Stimulated activated CD8-positive, alpha-beta memory T cell treated with anti-CD3 and anti-CD28 coated beads, Interleukin-7, amount 100 ng/mL, for 24 hours (primary cell): ENCODE data around the gene ISOC2.
"Not testable (repeated sequence)": the region's sequence is repeated elsewhere in the genome, so short reads cannot be mapped to it uniquely, and the experiment has no call there.

Experiments
- DNase-seq: peaks from one replicate; pipeline ENCODE4 v3.0.0-alpha.2; 2020; ENCODE audit warnings: low read depth

Gene ISOC2

DNA sequence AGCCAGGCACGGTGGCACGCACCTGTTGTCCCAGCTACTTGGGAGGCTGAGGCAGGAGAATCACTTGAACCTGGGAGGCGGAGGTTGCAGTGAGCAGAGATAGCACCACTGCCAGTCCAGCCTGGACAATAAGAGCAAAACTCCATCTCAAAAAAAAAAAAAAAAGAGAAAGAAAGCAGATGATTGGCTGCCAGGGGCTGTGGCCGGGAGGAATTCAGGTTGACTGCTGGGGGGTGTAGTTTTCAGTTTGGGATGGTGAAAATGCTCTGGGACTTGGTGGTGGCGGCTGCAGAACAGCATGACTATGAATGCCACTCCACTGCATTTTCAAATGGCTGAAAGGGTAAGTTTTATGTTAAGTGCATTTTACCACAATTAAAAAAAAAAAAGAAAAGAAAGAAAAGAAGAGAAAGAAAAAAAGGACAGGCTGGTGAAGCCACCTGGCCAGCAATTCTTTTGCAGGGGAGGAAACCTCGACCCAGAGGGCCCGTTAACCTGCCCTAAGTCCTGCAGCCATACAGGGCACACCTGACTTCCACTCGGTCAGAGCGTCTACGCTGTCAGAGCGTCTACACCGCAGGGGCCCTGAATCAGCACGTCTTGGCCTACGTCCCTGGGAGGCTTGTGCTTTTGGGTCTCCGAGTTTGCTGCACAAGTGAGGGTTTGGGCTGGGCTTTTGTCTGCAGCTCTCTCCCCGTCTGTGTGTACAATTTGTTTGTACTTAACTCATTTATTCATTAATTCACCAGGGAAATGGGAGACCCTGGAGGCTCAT, 3.6 kb downstream of the ISOC2 start:
- no peak for DNase-seq

DNA sequence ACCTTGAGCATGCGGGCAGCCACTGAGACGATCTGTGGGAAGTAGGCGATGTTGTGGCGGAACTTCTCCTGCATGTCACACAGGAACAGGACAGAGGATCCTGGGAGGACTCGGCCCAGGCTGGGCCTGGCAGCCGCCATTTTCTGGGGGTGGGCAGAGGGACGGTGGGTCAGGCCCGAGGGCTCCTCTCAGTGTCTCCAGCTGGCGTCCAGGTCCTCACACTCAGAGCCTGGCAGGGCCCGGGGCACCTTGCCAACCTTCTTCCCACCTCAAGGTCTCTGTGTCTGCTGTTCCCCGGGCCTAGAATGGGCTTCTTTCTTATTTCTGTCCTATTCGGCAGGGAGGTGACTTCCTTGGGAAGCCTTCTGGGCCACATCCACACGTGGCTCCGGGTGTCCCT, 5.1 kb downstream of the ISOC2 start:
- no peak for DNase-seq

DNA sequence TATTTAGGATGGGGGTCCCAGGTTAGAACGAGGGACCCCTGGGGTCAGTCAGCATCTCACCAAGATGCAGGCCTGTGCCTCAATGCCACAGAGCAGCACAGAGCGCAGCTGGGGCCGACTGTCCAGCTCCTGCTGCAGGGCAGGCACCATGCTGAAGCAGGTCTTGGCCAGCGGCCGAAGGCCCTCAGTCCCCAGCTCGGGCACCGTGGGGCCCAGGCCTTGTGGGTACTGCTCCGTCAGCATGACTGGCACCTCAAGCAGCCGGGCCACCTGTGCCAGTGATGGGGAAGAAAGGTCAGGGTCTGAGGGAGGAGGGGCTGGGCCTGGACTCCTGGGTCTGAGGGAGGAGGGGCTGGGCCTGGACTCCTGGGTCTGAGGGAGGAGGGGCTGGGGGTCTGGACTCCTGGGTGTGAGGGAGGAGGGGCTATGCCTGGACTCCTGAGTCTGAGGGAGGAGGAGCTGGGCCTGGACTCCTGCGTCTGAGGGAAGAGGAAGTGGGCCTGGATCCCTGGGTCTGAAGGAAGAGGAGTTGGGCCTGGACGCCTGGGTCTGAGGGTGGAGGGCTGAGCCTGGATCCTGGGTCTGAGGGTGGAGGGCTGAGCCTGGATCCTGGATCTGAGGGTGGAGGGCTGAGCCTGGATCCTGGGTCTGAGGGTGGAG, 5.7 kb downstream of the ISOC2 start:
- DNase-seq, result no peak

DNA sequence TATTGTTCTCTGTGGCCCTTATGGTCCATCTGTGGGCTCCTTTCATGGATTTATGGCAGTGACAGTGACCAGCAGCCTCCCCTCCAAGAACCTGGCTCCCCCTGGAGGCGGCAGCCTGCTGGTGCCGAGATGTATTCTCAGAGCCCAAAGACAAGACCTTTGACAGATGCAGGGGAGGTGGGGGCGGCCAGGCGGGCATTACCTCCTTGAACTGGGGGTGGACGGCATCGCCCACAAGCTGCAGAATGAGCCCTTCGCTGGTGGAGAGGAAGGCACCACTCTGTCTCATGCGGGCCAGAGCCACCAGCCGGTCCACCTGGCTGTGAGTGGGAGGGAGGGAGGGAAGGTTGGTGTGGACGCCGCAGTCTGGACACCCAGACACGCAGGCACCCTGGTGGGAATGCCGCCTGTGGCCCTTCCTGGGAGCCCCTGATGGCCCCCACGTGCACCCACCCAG, 6.6 kb downstream of the ISOC2 start:
- DNase-seq, result no peak

DNA sequence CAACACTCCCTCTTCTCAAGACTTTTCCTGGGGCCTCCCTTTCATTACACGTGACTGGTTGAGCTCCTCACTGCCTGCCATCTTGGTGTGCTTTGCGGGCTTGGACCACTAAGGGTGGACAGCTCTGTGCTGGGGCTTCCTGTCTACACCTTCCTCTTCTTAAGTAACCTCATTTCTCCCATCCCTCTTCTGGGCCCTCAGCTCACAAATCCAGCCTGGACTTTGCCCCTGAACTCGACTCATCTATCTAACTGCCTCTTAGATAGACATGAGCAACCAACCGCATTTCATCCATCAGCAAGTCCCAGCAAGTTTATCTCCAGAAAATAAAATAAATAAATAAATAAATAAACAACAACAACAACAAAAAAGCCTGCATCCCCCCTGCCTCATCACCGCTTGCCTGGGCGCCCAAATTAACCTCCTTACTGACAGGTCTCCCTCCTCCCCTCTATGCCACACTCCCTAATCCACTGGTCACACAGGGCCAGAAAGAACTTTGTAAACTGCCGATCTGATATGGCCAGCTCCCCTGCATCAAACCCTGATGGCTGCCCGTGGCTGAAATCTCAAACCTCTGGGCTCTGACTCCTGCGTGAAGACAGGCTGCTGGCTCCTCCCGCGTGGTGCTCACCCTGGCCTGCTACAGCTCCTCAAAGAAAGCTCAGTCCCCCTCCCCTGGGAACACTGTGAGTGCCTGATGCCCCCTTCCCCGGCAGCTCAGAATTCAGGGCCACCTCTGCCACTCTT, 7.8 kb downstream of the ISOC2 start:
- DNase-seq, result no peak

DNA sequence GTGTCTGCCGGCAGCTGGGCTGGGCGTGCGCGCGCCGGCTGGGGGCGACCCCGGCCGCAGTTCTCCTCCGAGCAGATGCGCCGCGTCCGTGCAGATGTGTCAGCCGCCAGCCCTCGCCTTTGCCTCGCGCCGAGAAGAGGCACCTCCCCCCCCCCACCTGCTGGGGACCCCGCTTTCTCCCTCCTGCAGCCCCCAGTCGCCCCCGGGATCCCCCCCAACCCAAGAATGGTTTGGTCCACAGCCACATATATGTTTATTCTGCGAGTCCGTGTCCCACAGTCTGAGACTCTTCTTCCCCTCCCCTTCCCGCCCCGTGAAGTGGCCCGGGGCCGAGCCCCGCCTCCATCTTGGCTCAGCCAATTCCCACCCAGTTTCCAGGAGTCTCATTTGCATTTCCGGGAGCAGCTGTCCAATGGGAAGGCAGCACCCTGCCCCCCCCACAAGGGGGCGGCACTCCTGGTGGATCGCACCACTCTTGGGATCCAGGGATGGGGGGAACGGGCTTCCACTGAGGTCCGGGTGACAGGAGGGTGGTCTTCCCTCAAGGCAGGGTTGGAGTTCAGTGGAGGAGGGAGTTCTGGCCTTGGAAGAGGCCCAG, 8.6 kb downstream of the ISOC2 start:
- no peak for DNase-seq

DNA sequence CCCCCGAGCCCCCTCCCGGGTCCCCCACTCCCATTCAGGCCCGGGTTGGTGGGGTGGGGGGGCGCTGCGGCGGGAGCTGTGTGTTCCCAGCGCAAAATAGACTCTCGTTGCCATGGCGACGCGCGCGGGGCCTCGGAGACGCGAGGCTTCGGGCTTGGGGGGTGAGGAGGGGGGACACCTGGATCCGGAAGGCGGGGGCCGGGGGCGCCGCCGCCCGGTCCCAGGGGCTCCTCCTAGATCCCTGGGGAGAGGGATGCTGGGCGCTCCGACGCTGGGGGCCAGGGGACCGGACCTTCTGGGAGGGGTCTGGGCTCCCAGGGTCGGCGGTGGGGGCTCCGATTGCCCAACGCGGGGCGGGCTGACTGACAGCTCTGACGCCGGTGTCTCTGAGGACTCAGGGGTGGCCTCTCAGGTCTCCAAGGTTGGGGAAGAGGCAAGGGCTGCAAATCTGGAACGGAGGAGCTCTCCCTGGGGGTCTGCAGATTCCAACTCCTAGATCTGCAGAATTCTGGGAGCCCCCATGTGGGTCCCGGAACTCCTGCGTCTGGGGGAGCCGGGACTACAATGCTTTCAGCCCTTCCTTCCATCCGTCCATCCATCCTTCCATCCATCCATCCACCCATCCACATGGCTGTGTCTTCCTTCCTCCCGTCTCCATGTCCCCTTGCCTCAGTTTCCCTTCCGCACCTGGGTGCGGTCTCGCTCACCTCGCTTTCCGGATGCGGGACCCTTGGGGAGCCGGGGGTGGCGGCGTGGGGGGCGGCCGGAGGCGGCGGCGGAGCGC, 9.3 kb downstream of the ISOC2 start:
- DNase-seq, result no peak

DNA sequence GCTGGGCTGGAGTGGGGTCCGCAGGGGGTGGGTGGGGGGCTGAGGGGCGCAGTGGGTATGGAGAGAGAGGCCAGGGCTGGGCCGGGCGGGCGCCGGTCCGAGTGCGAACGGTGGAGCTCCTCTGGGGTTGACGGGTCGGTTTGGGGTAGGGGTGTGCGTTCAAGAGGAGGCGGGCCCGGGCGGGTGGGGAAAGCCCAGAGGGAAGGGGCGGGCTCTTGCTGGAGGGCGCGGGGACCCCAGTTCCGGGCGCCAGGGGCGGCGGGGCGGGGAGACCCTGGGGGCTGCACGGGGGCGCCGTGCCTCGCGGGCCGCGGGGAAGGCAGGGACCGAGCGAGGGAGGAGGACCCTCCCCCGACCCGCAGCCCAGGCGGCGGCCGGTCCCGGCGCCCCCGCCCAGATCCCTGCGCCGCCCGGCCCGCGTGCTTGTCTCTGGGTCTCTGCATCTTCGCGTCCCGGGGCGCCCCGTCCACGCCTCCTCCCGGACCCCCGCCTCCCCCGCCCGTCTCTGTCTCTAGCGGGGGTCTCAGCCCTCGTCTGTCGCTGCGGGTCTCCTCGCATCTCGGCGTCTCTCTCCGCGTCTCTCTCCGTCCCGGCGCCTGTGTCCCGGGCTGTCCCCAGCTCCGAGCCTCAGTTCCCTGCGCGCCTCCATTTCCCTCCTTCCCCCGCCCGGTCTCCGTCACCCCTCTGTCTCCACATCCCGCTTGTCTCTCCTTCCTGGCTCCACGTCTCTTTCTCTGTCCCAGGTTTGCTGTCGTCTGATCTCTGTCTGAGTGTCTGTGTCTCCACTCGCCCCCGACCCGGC, 10.1 kb downstream of the ISOC2 start:
- no peak for DNase-seq

DNA sequence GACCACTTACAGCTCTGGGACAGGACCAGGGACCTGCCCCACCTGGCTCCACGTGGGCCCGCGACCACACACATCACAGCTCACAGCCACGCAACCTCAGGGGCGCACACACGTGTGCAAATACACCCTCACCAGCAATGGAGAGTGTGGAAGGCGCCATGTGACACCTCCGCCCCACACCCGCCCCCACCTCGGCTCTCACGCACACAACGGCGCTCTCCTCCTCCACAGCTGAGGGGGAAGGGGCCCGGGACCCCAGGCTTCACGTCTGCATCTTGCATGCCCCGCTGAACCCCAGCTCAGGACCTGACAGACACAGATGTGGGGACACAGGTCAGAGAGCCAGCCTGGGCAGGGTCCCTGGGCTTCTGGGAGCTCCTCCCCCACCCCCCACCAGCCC, 12.0 kb downstream of the ISOC2 start:
- DNase-seq, result no peak

DNA sequence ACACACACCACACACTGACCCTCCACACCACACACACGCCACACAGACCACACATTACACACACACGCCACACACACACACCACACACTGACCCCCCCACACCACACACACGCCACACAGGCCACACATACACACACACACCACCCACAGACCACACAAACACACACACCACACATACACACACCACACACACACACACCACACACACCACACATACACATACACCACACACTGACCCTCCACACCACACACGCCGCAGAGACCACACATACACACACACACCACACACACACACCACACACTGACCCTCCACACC, 13.3 kb downstream of the ISOC2 start:
- DNase-seq, result not testable (repeated sequence)

DNA sequence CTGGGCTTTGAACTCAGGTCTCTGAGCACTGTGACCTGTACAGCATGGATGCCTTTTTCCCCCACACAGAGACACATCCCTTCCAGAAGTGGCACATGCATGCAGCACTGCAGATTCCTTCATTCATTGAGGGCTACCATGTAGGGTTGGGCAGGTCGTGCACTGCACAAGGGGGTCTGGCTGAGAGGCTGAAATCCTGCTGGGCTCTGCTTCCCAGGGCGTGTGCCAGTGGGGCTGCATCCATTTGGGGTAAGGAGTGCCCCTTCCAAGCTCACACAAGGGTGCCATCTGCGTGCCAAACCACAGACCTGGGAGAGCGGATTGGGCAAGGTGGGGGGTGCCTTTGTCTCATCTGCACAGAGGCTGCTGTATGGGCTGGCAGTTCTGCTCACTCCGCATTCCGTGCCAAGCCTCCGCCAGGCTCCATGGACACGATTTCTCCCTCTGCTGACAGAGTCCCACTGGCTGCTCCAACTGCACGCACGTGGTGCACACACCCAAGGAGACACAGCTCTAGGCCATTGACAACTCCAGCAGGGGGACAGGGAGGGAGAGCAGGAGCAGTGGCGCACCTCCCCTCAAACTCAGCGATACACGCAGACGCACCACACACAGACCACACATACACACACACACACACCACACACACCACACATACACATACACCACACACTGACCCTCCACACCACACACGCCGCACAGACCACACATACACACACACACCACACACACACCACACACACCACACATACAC, 13.8 kb downstream of the ISOC2 start:
- no peak for DNase-seq

DNA sequence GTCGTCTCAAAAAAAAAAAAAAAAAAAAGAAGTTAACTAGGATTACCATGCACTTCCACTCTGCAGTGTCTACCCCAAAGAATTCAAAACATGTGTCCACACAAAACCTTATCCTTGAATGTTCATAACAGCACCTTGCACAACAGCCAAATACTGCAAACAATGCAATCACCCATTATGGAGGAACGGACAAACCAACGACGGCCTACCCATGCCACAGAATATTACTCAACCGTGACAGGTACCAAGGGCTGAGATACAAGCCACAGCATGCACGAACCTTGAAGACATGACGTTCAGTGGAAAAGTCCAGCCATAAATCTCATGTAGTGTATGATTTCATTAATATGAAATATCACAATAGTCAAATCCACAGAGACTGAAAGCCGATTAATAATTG, 15.4 kb downstream of the ISOC2 start:
- no peak for DNase-seq

DNA sequence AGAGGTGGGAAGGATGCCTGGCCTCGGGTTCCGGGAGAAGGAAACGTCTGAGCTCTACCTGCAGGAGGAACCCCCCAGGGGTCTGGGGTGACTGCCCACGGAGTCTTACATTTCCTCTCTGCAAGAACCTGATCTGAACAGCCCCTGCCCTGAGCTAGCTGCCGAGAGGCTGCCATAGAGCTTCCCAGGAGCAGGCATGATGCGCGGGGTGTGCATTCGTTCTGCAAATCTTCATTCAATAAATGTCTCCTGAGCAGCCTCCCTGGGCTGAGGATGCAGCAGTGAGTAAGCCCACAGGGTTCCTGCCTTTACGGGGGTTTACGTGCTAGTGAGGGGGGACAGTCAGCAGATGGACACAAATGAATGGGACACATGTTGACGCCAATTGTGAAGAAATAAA, 16.8 kb downstream of the ISOC2 start:
- DNase-seq, result no peak

DNA sequence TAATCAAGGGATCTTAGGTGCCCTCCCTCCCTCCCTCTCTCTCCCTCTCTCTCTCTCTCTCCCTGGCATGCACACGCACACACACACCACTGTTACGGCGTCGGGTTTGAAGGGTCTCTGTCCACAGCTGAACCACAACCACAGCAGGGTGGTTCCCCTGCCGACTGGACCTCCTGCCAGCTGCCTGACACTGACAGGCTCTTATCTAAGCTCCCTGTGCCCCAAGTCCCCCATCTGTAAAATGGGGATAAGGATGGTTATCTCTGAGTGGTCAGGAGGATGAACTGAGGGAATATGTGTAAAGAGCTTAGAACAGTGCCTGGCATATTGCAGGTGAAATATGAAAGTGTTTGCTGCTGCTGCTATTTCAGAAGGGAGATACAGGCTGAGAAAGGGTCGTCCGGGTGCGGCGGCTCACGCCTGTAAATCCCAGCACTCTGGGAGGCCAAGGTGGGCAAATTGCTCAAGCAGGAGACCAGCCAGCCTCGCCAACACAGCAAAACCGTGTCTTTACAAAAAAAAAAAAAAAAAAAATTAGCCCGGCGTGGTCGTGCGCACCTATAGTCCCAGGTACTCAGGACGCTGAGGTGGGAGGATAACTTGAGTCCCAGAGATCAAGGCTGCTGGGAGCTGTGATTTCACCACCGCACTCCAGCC, 17.5 kb downstream of the ISOC2 start:
- DNase-seq, result no peak

DNA sequence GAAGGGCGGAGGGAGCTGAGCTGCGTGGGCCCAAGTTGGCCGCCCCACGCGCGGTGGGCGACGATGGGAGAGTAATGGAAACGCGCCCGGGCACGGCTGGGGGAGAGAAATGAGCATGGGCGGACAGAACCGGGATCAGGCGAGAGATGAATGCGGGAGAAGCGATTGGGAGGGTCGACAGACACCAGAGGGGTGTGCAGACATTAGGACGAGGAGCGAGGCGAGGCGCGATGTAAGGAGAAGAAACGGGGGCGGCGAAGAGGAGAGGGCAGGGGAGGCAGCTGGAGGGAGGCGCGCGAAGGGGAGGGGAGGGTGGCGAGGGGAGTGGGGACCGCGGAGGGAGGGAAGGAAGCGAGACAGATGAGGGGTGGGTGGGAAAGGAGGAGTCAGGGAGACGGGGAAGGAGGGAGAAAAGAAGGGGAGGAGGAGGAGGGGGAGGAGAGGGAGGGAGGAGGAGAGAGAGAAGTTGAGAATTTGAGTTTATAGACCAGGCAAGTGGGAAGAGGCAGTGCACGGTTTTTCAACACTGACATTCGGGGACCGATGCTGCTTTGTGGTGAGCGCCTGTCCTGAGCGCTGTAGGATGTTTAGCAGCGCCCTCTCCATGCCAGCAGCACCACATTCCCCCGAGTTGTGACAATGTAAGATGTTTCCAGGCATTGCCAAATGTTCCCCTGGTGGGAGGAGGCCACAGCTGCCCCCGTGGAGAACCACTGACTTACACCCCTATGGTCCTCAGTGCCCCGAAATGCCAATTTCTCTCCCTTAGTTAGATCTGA, 18.2 kb downstream of the ISOC2 start, which contains the start of gene SHISA7:
Gene SHISA7, minus strand, starts transcription at position 256 of the 779 bp plus-strand sequence. CDS start 437 bp downstream, outside the sequence.
- DNase-seq, result no peak

DNA sequence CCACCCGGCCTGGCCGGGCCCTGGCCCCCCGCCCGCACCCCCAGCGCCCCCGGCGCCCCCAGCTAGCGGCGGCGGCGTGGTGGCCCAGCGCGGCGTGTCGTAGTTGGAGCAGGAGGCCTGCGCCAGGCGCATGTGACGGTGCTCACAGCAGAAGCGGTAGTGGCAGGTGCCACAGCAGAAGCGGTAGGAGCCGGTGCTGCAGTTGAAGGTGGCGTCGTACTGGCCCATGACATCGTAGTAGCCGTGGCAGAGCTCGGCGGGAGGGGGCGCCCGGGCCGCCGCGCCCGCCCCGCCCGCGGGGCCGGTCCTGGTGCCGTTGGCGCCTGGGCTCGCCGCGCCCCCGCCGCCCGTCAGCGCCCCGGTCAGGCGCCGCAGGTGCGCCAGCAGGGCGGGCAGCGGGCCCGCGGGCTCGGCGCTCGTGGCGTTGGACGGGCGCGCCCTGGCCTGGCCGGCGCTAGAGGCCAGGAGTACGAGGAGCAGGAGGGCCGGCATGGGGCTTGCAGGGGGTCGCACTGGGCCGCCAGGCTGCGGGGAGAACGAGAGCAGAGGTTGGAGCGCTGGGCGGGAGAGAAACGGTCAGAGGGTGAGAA, 19.0 kb downstream of the ISOC2 start:
- DNase-seq, result no peak

DNA sequence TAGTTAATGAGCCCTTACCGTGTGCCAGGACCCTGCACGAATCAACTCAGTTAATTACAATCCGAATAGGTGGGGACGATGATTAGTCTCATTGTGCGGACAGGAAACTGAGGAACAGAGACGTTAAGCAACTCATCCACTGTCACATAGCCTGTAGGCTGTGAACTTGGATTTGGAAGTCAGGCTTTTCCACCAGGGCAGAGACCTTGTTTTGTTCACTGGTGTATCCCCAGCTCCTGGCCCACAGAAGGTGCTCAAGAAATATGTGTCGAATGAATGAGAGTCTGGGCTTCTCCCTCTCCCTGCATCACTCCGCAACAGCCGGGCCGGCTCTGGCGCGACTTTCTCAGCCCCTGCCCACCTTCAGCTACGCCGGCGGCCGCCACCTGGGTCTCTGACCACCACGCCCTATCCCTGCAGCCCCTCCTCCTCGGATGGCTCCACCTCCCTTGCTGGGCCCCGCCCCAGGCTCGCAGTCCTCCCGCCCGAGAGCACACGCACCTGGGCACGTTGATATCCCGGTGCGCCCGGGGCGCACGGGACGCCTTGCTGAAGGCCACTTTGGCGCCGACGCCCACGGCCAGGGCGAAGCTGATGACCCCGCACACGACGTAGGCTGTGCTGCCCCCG, 19.6 kb downstream of the ISOC2 start:
- DNase-seq, result no peak

DNA sequence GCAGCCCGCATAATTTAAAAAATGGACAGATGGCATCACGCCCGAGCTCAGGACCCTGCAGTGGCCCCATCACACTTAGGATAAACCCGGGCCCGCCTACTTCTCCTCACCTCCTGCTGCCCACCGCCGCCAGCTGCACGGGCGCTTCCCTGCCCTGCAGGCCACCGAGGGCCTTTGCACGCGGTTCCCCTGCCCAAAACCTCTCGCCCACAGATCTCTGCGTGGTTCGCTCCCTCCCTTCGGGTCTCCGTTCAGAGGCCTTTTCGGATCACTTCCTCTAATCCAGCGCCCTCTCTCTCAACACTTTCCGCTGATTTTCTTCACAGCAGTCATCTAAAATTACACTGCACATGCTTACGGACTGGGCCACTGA, 20.1 kb downstream of the ISOC2 start:
- DNase-seq, result no peak
